HEK293 (cell line): Measurements from ENCODE around the gene MYZAP.

ENCODE experiments used
- CTCF ChIA-PET: fragments of 350-600 bp; formaldehyde crosslinking; extraction: SDS; loops from one replicate; lab custom pipeline; 2021; ENCODE audit warnings: antibody characterized with exemption; lab: Yijun Ruan, JAX
- POLR2A ChIA-PET: fragments of 300-600 bp; formaldehyde crosslinking; extraction: SDS; loops from one replicate; lab custom pipeline; 2020; ENCODE audit warnings: antibody characterized with exemption, inconsistent platforms; lab: Yijun Ruan, JAX
- H3K27ac ChIP-seq: fragments of 200-500 bp; sonication (Bioruptor generic); 2 replicates; pipeline ENCODE4 v1.5.1; 2014; ENCODE audit warnings: low read depth, low read length, control low read depth, inconsistent platforms; ENCODE audit errors: extremely low read depth
- H3K36me3 ChIP-seq, 2 experiments: fragments of 200-500 bp in 1 of 2; sonication (Bioruptor generic) in 1 of 2; 1 replicate in 1 of 2; 2 replicates in 1 of 2; pipeline ENCODE4 v1.5.1; 2014 to 2017; ENCODE audit warnings: inconsistent platforms in 2 of 2, low read length in 2 of 2; ENCODE audit not compliant: control insufficient read depth in 2 of 2, insufficient read depth in 1 of 2
- H3K4me1 ChIP-seq: fragments of 200-500 bp; sonication (Bioruptor generic); 2 replicates; pipeline ENCODE4 v1.5.1; 2014; ENCODE audit warnings: mild to moderate bottlenecking, low read length, inconsistent platforms; ENCODE audit not compliant: control insufficient read depth, insufficient read depth
- H3K4me3 ChIP-seq: 2 replicates; pipeline ENCODE4 v1.5.1; 2011; ENCODE audit warnings: low read depth, mild to moderate bottlenecking, control low read depth, low read length, moderate library complexity
- H3K9me3 ChIP-seq: fragments of 200-500 bp; sonication (Bioruptor generic); 2 replicates; pipeline ENCODE4 v1.5.1; 2014; ENCODE audit warnings: low read depth, low read length, inconsistent platforms; ENCODE audit not compliant: control insufficient read depth, insufficient read depth
- EGR2 ChIP-seq: fragments of 450-650 bp; formaldehyde crosslinking; IDR thresholded peaks from 2 replicates; pipeline ENCODE4 v1.5.1; 2016; ENCODE audit warnings: low read depth, missing biosample characterization, missing genetic modification characterization
- HOXC10 ChIP-seq: sonication (generic); formaldehyde crosslinking; IDR thresholded peaks from 2 replicates; pipeline ENCODE4 v1.8.1; 2023; ENCODE audit warnings: mild to moderate bottlenecking, missing genetic modification reagents
- SP2 ChIP-seq: fragments of 450-650 bp; formaldehyde crosslinking; IDR thresholded peaks from 2 replicates; pipeline ENCODE4 v1.5.1; 2016; ENCODE audit warnings: missing biosample characterization, missing genetic modification characterization
- ZBTB10 ChIP-seq: fragments of 450-650 bp; formaldehyde crosslinking; IDR thresholded peaks from 2 replicates; pipeline ENCODE4 v1.5.1; 2016; ENCODE audit warnings: missing biosample characterization, missing genetic modification characterization
- ZBTB21 ChIP-seq: fragments of 450-650 bp; formaldehyde crosslinking; IDR thresholded peaks from 2 replicates; pipeline ENCODE4 v1.5.1; 2017; ENCODE audit warnings: missing biosample characterization, missing genetic modification characterization
- ZFHX2 ChIP-seq: fragments of 450-650 bp; formaldehyde crosslinking; conservative IDR thresholded peaks from 2 replicates; pipeline ENCODE4 v1.5.1; 2016; ENCODE audit warnings: missing biosample characterization, missing genetic modification characterization
- ZNF157 ChIP-seq: fragments of 450-650 bp; formaldehyde crosslinking; IDR thresholded peaks from 2 replicates; pipeline ENCODE4 v1.5.1; 2016; ENCODE audit warnings: missing biosample characterization, missing genetic modification characterization
- ZNF274 ChIP-seq, 2 experiments: fragments of 200-500 bp in 1 of 2; fragments of 450-650 bp in 1 of 2; sonication (Bioruptor generic) in 1 of 2; formaldehyde crosslinking in 1 of 2; IDR thresholded peaks; 2 replicates each; pipeline versions ENCODE4 v1.5.1 to v1.6.1; 2014 to 2016; ENCODE audit warnings: borderline replicate concordance in 1 of 2, inconsistent platforms in 1 of 2, low read length in 1 of 2, missing biosample characterization in 1 of 2, missing genetic modification characterization in 1 of 2
- ZNF324 ChIP-seq: fragments of 450-650 bp; formaldehyde crosslinking; IDR thresholded peaks from 2 replicates; pipeline ENCODE4 v1.5.1; 2016; ENCODE audit warnings: missing biosample characterization, missing genetic modification characterization
- ZNF624 ChIP-seq: fragments of 450-650 bp; formaldehyde crosslinking; IDR thresholded peaks from 2 replicates; pipeline ENCODE4 v1.5.1; 2017; ENCODE audit warnings: missing biosample characterization, missing genetic modification characterization
- ZNF626 ChIP-seq: fragments of 450-650 bp; sonication (Bioruptor Pico); formaldehyde crosslinking; IDR thresholded peaks from 2 replicates; pipeline ENCODE4 v1.5.1; 2018; ENCODE audit warnings: missing biosample characterization, missing genetic modification characterization, inconsistent platforms
- ZNF670 ChIP-seq: fragments of 450-650 bp; formaldehyde crosslinking; IDR thresholded peaks from 2 replicates; pipeline ENCODE4 v1.5.1; 2016; ENCODE audit warnings: missing biosample characterization, missing genetic modification characterization, low read depth
- ZNF776 ChIP-seq: fragments of 450-650 bp; formaldehyde crosslinking; IDR thresholded peaks from 2 replicates; pipeline ENCODE4 v1.5.0; 2017; ENCODE audit warnings: missing biosample characterization, missing genetic modification characterization, borderline replicate concordance
- TF ChIP-seq, protein P1 (sequence below): sonication (generic); formaldehyde crosslinking; IDR thresholded peaks from 2 replicates; pipeline ENCODE4 v1.8.1; 2022; ENCODE audit warnings: mild to moderate bottlenecking, moderate library complexity, missing genetic modification reagents

MYZAP gene

DNA sequence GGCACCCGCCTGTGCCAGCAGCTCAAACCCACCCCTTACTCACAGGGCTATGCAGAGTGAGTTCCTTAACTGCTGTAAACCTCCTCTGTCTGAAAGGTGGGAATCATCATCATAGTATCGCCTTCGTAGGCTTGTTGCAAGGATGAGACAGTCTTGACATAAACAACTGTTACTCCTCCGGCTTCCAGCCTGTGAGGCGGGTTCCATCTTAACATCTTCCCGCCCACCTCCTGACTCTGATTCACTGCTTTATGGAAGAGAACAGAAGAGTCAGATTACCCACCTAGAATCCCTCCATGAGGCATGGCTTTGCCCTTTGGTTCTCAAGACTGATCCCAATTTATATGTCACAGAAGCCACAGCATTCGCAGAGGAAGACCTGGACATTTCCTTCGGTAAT lies 136.7 kb downstream of the MYZAP start:
- no peaks in the 10 kb centered on the region for H3K9me3 ChIP-seq
- ChIA-PET POLR2A (no interaction called here), CTCF (interaction anchor here (0.7 kb wide), 1 partner anchor 9 kb away, joined by 4 read pairs; no protein-coding TSS in a partner anchor)
- no peaks in the 10 kb centered on the region for H3K36me3 ChIP-seq
- H3K27ac ChIP-seq = no peak overlapping the region
- TF ChIP-seq ZNF776 (no peak), EGR2 (tag by site-specific recombination) (peak; percentile 58), ZFHX2 (tag by site-specific recombination) (peak; percentile 49; the same call in 1 of the 2 replicates)
- no peak overlapping the region for H3K4me3 ChIP-seq
- H3K4me1 ChIP-seq = no peaks in the 10 kb centered on the region

GRCh38 chr15:57730876-57731275 lies 139.2 kb downstream of the MYZAP start:
- CTCF ChIA-PET = interaction anchor here (0.6 to 1.6 kb wide), 4 partner anchors 10 to 443 kb away, joined by 3 to 4 read pairs (median 3); no protein-coding TSS in a partner anchor
- Histone ChIP-seq H3K9me3 (no peaks in the 10 kb centered on the region), H3K4me3 (no peak overlapping the region), H3K4me1 (no peaks in the 10 kb centered on the region), H3K36me3 (no peaks in the 10 kb centered on the region), H3K27ac (no peak overlapping the region)
- POLR2A ChIA-PET = no interaction called here
- TF ChIP-seq, protein P1, sequence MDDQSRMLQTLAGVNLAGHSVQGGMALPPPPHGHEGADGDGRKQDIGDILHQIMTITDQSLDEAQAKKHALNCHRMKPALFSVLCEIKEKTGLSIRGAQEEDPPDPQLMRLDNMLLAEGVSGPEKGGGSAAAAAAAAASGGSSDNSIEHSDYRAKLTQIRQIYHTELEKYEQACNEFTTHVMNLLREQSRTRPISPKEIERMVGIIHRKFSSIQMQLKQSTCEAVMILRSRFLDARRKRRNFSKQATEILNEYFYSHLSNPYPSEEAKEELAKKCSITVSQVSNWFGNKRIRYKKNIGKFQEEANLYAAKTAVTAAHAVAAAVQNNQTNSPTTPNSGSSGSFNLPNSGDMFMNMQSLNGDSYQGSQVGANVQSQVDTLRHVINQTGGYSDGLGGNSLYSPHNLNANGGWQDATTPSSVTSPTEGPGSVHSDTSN (CRISPR knock-in tag) = no peak
- TF ChIP-seq ZBTB10 (tag by site-specific recombination) (no peak), ZNF324 (tag by site-specific recombination) (no peak), ZNF157 (no peak), HOXC10 (CRISPR knock-in tag) (no peak), ZBTB21 (tag by site-specific recombination) (no peak), ZNF624 (tag by site-specific recombination) (no peak), SP2 (tag by site-specific recombination) (no peak)

DNA sequence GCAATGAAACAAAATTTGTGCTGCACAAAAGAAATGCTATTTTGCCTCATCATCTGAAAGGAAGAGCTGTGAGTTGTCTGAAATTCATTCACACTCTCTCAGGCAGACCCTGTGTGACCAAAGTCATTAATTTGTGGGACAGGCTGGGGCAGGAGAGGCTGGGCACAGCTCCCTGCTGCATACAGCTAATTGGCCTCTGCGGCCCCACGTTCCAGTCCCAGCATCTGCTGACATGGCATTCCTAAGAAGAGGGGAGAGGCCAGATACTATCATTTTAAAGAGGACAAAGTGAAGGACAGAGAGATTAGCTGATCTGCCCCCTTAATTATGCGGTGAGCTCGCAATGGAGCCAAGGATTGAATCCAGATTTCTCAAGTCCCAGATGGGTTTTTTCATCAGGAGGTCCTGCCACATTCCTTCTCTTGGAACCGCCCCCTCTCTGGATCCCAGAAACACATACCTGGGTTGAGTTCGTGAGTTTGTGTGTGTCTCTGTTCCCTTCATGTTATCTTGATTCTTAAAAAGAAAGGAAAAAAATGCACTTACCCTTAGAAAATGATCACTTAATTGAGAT lies 139.9 kb downstream of the MYZAP start:
- H3K27ac ChIP-seq = no peak overlapping the region
- H3K9me3 ChIP-seq = no peaks in the 10 kb centered on the region
- TF ChIP-seq ZNF626 (tag by site-specific recombination) (no peak), ZNF670 (tag by site-specific recombination) (no peak), ZNF274 (IDR thresholded peaks at IDR 0.05; ENCODE audit: low read length) (no peak), ZNF274 (tag by site-specific recombination; IDR thresholded peaks at IDR 0.05; ENCODE audit: borderline replicate concordance) (no peak)
- no peak overlapping the region for H3K4me3 ChIP-seq
- H3K36me3 ChIP-seq = no peaks in the 10 kb centered on the region
- H3K4me1 ChIP-seq = no peaks in the 10 kb centered on the region
- POLR2A ChIA-PET = no interaction called here
- CTCF ChIA-PET = interaction anchor here (0.6 to 3.8 kb wide), 13 partner anchors 11 to 491 kb away, joined by 3 to 22 read pairs (median 6); no protein-coding TSS in a partner anchor
